HG03064 (cell line): ENCODE data around the gene IBTK.
"Not testable (repeated sequence)": the region's sequence is repeated elsewhere in the genome, so short reads cannot be mapped to it uniquely, and the experiment has no call there.

Experiments
- ATAC-seq: cut with Tn5 transposase; IDR thresholded peaks from one replicate; pipeline ENCODE4 v1.9.1; 2021; ENCODE audit warnings: low read depth; ENCODE audit not compliant: unreplicated experiment

Gene IBTK

GRCh38 chr6:82247505-82248272 is at the start of gene IBTK:
Gene IBTK, minus strand, starts transcription at chr6:82247744. Its CDS starts 7,258 bp downstream, at chr6:82240486.
- ATAC-seq = peak; percentile 79

- no peak for ATAC-seq
Observed at GRCh38 chr6:82283771-82284410, 36.3 kb upstream of the IBTK start.

- not testable (repeated sequence) for ATAC-seq
Observed at GRCh38 chr6:82281550-82281949, 34.0 kb upstream of the IBTK start.

- ATAC-seq = no peak
Observed at GRCh38 chr6:82277686-82278085, 30.1 kb upstream of the IBTK start.

- no peak for ATAC-seq
Observed at GRCh38 chr6:82275686-82276085, 28.1 kb upstream of the IBTK start.

- no peak for ATAC-seq
Observed at GRCh38 chr6:82273295-82273694, 25.8 kb upstream of the IBTK start.

- no peak for ATAC-seq
Observed at GRCh38 chr6:82270881-82271635, 23.5 kb upstream of the IBTK start.

- no peak for ATAC-seq
Observed at GRCh38 chr6:82268301-82268846, 20.8 kb upstream of the IBTK start.

GRCh38 chr6:82264824-82265223 is 17.3 kb upstream of the IBTK start:
- ATAC-seq = no peak

GRCh38 chr6:82264321-82264720 is 16.8 kb upstream of the IBTK start:
- no peak for ATAC-seq

- ATAC-seq = no peak
Observed at GRCh38 chr6:82263916-82264315, 16.4 kb upstream of the IBTK start.

- no peak for ATAC-seq
Observed at GRCh38 chr6:82260997-82261732, 13.6 kb upstream of the IBTK start.

GRCh38 chr6:82259389-82259788 is 11.8 kb upstream of the IBTK start:
- no peak for ATAC-seq

- ATAC-seq = no peak
Observed at GRCh38 chr6:82257088-82257774, 9.7 kb upstream of the IBTK start.

GRCh38 chr6:82254722-82255121 is 7.2 kb upstream of the IBTK start:
- ATAC-seq = not testable (repeated sequence)

- no peak for ATAC-seq
Observed at GRCh38 chr6:82251942-82252341, 4.4 kb upstream of the IBTK start.

GRCh38 chr6:82249381-82250253 is 2.1 kb upstream of the IBTK start:
- ATAC-seq = no peak

GRCh38 chr6:82248273-82248735 is 760 bp upstream of the IBTK start:
- ATAC-seq = peak; percentile 56
